Thyroid gland (tissue), 4 donors: Measurements from ENCODE around the gene DDA1.

Experiments used
- CTCF ChIP-seq, 6 experiments: fragments of 200-600 bp in 3 of 6; fragments of 450-650 bp in 3 of 6; sonication (generic) in 3 of 6; IDR thresholded peaks; one replicate each; pipeline ENCODE4 v1.5.1; 2016 to 2019; ENCODE audit warnings: antibody characterized with exemption in 6 of 6, mild to moderate bottlenecking in 2 of 6, inconsistent platforms in 1 of 6, moderate library complexity in 1 of 6
- POLR2A ChIP-seq, 2 donors: fragments of 450-650 bp; IDR thresholded peaks; one replicate each; pipeline ENCODE4 v1.6.1; 2017; ENCODE audit warnings: antibody characterized with exemption in 2 of 2, mild to moderate bottlenecking in 2 of 2, moderate library complexity in 1 of 2

- TF ChIP-seq CTCF (IDR thresholded peaks at IDR 0.05) (no peak), POLR2A (IDR thresholded peaks at IDR 0.05) (no peak)
These were observed 5.5 kb upstream of the DDA1 start for GRCh38 chr19:17303940-17304267.
